Heart left ventricle (tissue), 13 donors: ENCODE results near the gene C2orf15.

Experiments used
- POLR2A ChIP-seq, 2 donors: fragments of 450-650 bp; IDR thresholded peaks; one replicate each; pipeline ENCODE4 v1.6.1; 2017; ENCODE audit warnings: antibody characterized with exemption in 2 of 2, mild to moderate bottlenecking in 2 of 2, moderate library complexity in 2 of 2
- TF ChIP-seq, protein P1 (sequence below), 12 donors: fragments of 200-600 bp; sonication (generic) in 4 of 12; IDR thresholded peaks; one replicate each; pipeline versions ENCODE4 v1.5.0 to v1.8.0; 2018 to 2022; ENCODE audit warnings: antibody characterized with exemption in 12 of 12, mild to moderate bottlenecking in 5 of 12
- donor health status: ischemic (EF 13 %, LVEDD 7.1; RV severe dilation, severe dysfunction).
- donor health status: DM: no; HTN: yes; CAD: no.
- donor health status: DM: no; HTN: no; CAD: no.
- donor health status: ischemic (EF 25% LVEDD 6.9; RV normal size, moderate dysfunction).
- donor health status: ischemic (EF 25% LVEDD 5.7; RV mildly dilated, moderate dysfunction).
- donor health status: ischemic (EF 35%, LVEDD 5.7; RV mildly dilated, moderate dysfunction).
- donor health status: nonischemic (EF 11% LVEDD 7.7; RV severe dilation, severe dysfunction).
- donor health status: DM: yes; HTN: yes; CAD: no.
- donor health status: PGD.
- donor health status: ischemic (EF 29% LVEDD 5.4; RV normal size, mild dysfunction).
- donor health status: nonischemic (EF 23%, LVEDD 6.1; RV moderate dilation, normal function).

DNA sequence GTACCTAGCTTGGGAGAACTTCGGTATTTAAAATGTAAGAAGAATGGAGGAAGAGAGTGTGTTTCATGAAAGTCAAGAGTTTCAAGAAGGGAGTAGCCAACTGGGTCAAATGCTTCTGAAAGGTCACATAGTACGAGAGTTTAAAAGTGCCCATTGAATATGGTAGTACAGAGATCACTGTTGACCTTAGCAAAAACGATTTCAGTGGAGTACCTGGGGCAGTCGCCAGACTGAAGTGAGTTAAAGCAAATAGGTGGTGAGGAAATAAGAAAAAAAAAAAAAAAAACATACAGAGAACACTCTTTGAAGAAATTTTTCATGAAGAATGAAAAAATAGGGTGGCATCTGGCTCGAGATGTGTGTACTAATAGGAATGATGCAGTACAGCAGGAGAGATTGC is 24.7 kb downstream of the C2orf15 start:
- TF ChIP-seq, protein P1, sequence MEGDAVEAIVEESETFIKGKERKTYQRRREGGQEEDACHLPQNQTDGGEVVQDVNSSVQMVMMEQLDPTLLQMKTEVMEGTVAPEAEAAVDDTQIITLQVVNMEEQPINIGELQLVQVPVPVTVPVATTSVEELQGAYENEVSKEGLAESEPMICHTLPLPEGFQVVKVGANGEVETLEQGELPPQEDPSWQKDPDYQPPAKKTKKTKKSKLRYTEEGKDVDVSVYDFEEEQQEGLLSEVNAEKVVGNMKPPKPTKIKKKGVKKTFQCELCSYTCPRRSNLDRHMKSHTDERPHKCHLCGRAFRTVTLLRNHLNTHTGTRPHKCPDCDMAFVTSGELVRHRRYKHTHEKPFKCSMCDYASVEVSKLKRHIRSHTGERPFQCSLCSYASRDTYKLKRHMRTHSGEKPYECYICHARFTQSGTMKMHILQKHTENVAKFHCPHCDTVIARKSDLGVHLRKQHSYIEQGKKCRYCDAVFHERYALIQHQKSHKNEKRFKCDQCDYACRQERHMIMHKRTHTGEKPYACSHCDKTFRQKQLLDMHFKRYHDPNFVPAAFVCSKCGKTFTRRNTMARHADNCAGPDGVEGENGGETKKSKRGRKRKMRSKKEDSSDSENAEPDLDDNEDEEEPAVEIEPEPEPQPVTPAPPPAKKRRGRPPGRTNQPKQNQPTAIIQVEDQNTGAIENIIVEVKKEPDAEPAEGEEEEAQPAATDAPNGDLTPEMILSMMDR (IDR thresholded peaks at IDR 0.05), result no peak
- TF ChIP-seq POLR2A (IDR thresholded peaks at IDR 0.05), result no peak
